Stomach (tissue), 4 donors: ENCODE measurements around the gene GLB1L3.

Source experiments
- POLR2A ChIP-seq, 4 donors: fragments of 450-650 bp; IDR thresholded peaks; one replicate each; pipeline ENCODE4 v1.6.1; 2016; ENCODE audit warnings: antibody characterized with exemption in 4 of 4, control low read depth in 2 of 4, mild to moderate bottlenecking in 1 of 4, moderate library complexity in 1 of 4
- POLR2AphosphoS5 ChIP-seq, 3 donors: sonication (generic); formaldehyde crosslinking; IDR thresholded peaks; one replicate each; pipeline ENCODE4 v1.6.1; 2016; ENCODE audit warnings: antibody characterized with exemption in 3 of 3

DNA sequence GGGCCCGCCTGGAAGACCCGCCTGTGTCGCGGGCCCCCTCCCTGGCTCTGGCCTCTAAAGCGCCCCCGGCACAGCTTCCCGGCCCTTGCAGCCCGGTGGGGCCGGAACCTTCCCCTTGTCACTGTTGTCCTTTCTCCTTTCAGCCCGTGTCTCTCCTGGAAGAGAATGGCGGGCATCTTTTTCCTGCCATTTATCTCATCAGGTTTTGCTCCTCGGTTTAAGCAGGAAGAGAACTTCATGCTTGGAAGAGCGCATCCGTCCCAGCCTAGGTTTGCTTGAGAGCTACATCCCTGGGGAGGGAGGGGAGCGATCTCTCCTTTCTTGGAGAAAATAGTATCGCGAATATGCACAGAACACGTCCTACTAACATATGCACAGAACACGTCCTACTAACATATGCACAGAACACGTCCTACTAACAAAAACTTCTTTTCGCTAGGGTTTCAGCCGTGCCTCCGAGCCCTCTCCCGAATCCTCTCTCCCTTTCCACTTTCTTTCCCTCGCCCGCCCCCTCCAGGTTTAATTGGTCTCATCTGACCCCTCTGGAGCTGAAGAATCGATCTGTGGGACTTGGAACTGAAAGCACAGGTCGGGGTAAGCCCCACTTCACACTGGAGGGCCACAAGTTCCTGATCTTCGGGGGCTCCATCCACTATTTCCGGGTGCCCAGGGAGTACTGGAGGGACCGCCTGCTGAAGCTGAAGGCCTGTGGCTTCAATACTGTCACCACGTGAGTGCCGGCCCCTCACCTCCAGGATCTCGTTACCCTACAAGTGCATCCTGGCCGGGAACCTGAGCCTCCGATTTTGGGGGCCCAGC is 1.2 kb downstream of the GLB1L3 start:
- no peak for TF ChIP-seq POLR2AphosphoS5 (IDR thresholded peaks at IDR 0.05)
- no peak for TF ChIP-seq POLR2A (IDR thresholded peaks at IDR 0.05)
